G401 (cell line): ENCODE measurements around the gene HTR3E. TPM values are rescaled to one million over a fixed set of nuclear protein-coding genes. Genes with fewer than 3 reads are reported as not detected.
"Not testable (repeated sequence)": the region's sequence is repeated elsewhere in the genome, so short reads cannot be mapped to it uniquely, and the experiment has no call there.

Experiments
- DNase-seq: peaks from one replicate; pipeline ENCODE4 v3.0.0-alpha.2; 2015; ENCODE audit warnings: low spot score
- in situ Hi-C: cut with HindIII; loops from 2 replicates; pipeline ENCODE4 v1.10.0; 2016; ENCODE audit warnings: low sequenced_read_pairs, mixed read lengths
- total RNA-seq: library from RNA; depleted of rRNA; stranded (reverse); fragments of >200 nt; shearing (Covaris generic); gene quantifications from 2 replicates; pipeline ENCODE4 v1.2.3, GENCODE V29; 2014; rRNA removed

The HTR3E gene
- not detected in 2 replicates for total RNA-seq

- in situ Hi-C loops = no loop called here
Measured at GRCh38 chr3:184096811-184097383, at the start of gene HTR3E. HTR3E (plus strand) TSS chr3:184097064; CDS start chr3:184097530, 466 bp downstream.

GRCh38 chr3:184050217-184050847 lies 46.5 kb upstream of the HTR3E start:
- in situ Hi-C loops = no loop called here
- no peak for DNase-seq

More at GRCh38 chr3:184096811-184097383, at the start of gene HTR3E:
- no peak for DNase-seq

- in situ Hi-C loops = no loop called here
- no peak for DNase-seq
Measured at GRCh38 chr3:184052767-184053166, 44.1 kb upstream of the HTR3E start, which contains the start of gene HTR3C. HTR3C (plus strand) TSS chr3:184053047; CDS start chr3:184053081, 34 bp downstream.

- in situ Hi-C loops = no loop called here
- DNase-seq = no peak
Measured at GRCh38 chr3:184058029-184058428, 38.8 kb upstream of the HTR3E start.

- DNase-seq = no peak
- in situ Hi-C loops = no loop called here
Measured at GRCh38 chr3:184059424-184059823, 37.4 kb upstream of the HTR3E start.

GRCh38 chr3:184062637-184063036 lies 34.2 kb upstream of the HTR3E start:
- DNase-seq = no peak
- in situ Hi-C loops = no loop called here

GRCh38 chr3:184066211-184066610 lies 30.7 kb upstream of the HTR3E start:
- in situ Hi-C loops = no loop called here
- DNase-seq = no peak

- in situ Hi-C loops = no loop called here
- no peak for DNase-seq
Measured at GRCh38 chr3:184067573-184068055, 29.2 kb upstream of the HTR3E start.

GRCh38 chr3:184068344-184068743 lies 28.5 kb upstream of the HTR3E start:
- in situ Hi-C loops = no loop called here
- DNase-seq = no peak

- DNase-seq, in situ Hi-C loops: not testable (repeated sequence)
Measured at GRCh38 chr3:184071142-184071541, 25.7 kb upstream of the HTR3E start.

- DNase-seq = no peak
- in situ Hi-C loops = no loop called here
Measured at GRCh38 chr3:184073621-184074020, 23.2 kb upstream of the HTR3E start.

GRCh38 chr3:184075901-184076300 lies 21.0 kb upstream of the HTR3E start:
- no peak for DNase-seq
- in situ Hi-C loops = no loop called here

- in situ Hi-C loops = no loop called here
- no peak for DNase-seq
Measured at GRCh38 chr3:184077881-184078280, 19.0 kb upstream of the HTR3E start.

- in situ Hi-C loops = no loop called here
- DNase-seq = no peak
Measured at GRCh38 chr3:184078851-184079250, 18.0 kb upstream of the HTR3E start.

- in situ Hi-C loops = no loop called here
- DNase-seq = no peak
Measured at GRCh38 chr3:184081116-184081830, 15.6 kb upstream of the HTR3E start.

GRCh38 chr3:184082034-184082433 lies 14.8 kb upstream of the HTR3E start:
- no peak for DNase-seq
- in situ Hi-C loops = no loop called here

GRCh38 chr3:184082465-184082864 lies 14.4 kb upstream of the HTR3E start:
- in situ Hi-C loops = no loop called here

GRCh38 chr3:184085389-184085852 lies 11.4 kb upstream of the HTR3E start:
- in situ Hi-C loops = no loop called here
- no peak for DNase-seq

More at GRCh38 chr3:184082465-184082864, 14.4 kb upstream of the HTR3E start:
- DNase-seq = no peak

GRCh38 chr3:184092199-184092598 lies 4.7 kb upstream of the HTR3E start:
- in situ Hi-C loops = no loop called here
- DNase-seq = no peak

- in situ Hi-C loops = no loop called here
- no peak for DNase-seq
Measured at GRCh38 chr3:184097556-184097955, 692 bp downstream of the HTR3E start.
